Neutrophil (primary cell): ENCODE results near the gene ZNF593OS.

Experiments used
- H3K27ac ChIP-seq: fragments of 200-600 bp; sonication (generic); 2 replicates; pipeline ENCODE4 v1.5.1; 2016; ENCODE audit warnings: mild to moderate bottlenecking, moderate library complexity
- H3K27me3 ChIP-seq: fragments of 200-600 bp; sonication (generic); 2 replicates; pipeline ENCODE4 v1.6.0; 2016; ENCODE audit warnings: mild to moderate bottlenecking
- H3K36me3 ChIP-seq: fragments of 200-600 bp; sonication (generic); 2 replicates; pipeline ENCODE4 v1.5.1; 2017
- H3K4me1 ChIP-seq, 2 experiments: fragments of 200-600 bp in 1 of 2; sonication (generic) in 1 of 2; 1 replicate in 1 of 2; 2 replicates in 1 of 2; pipeline versions ENCODE4 v1.5.1 to v1.6.1; 2013 to 2016; ENCODE audit warnings: low read depth in 1 of 2, low read length in 1 of 2, mild to moderate bottlenecking in 1 of 2, moderate library complexity in 1 of 2; ENCODE audit not compliant: control insufficient read depth in 1 of 2, insufficient read depth in 1 of 2
- H3K4me3 ChIP-seq, 2 experiments: fragments of 200-600 bp in 1 of 2; sonication (generic) in 1 of 2; 1 replicate in 1 of 2; 2 replicates in 1 of 2; pipeline ENCODE4 v1.5.1; 2013 to 2016; ENCODE audit warnings: low read depth in 1 of 2, low read length in 1 of 2, mild to moderate bottlenecking in 1 of 2, moderate library complexity in 1 of 2
- H3K9me3 ChIP-seq: fragments of 200-600 bp; sonication (generic); 2 replicates; pipeline ENCODE4 v1.5.1; 2016
- CTCF ChIP-seq: fragments of 200-600 bp; sonication (generic); IDR thresholded peaks from 2 replicates; pipeline ENCODE4 v1.5.1; 2016; ENCODE audit warnings: antibody characterized with exemption

The ZNF593OS gene

GRCh38 chr1:26189751-26190275 lies 18.2 kb upstream of the ZNF593OS start:
- TF ChIP-seq CTCF: no peak
- Histone ChIP-seq H3K9me3 (no peaks in the 10 kb centered on the region), H3K4me3 (no peak overlapping the region), H3K27ac (no peak overlapping the region), H3K36me3 (no peaks in the 10 kb centered on the region), H3K27me3 (no peaks in the 10 kb centered on the region), H3K4me1 (no peaks in the 10 kb centered on the region)

GRCh38 chr1:26189331-26189730 lies 17.7 kb upstream of the ZNF593OS start:
- no peaks in the 10 kb centered on the region for H3K27me3 ChIP-seq
- H3K4me1 ChIP-seq: no peaks in the 10 kb centered on the region
- H3K36me3 ChIP-seq: no peaks in the 10 kb centered on the region
- no peaks in the 10 kb centered on the region for H3K9me3 ChIP-seq
- H3K27ac ChIP-seq: no peak overlapping the region
- no peak overlapping the region for H3K4me3 ChIP-seq
- TF ChIP-seq CTCF: no peak

DNA sequence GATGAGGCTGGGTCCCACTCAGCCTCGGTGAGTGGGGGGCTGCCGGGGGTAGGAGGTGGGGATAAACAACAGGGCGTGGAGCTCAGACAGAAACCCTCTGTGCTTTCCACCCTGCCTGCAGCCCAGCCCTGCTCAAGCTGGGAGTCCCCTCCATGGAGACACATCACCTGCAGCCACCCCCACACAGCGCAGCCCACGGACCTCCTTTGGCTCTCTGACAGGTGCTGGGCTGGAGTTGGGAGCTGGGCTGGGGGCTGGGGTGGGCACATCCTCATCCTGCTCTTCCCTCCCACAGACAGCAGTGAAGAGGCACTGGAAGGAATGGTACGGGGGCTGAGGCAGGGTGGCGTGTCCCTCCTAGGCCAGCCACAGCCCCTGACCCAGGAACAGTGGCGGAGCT lies 16.8 kb upstream of the ZNF593OS start:
- no peaks in the 10 kb centered on the region for H3K36me3 ChIP-seq
- no peak for TF ChIP-seq CTCF
- H3K4me1 ChIP-seq: no peaks in the 10 kb centered on the region
- H3K4me3 ChIP-seq: no peak overlapping the region
- H3K27me3 ChIP-seq: no peaks in the 10 kb centered on the region
- H3K27ac ChIP-seq: no peak overlapping the region
- H3K9me3 ChIP-seq: no peaks in the 10 kb centered on the region

GRCh38 chr1:26187882-26188281 lies 16.2 kb upstream of the ZNF593OS start:
- no peaks in the 10 kb centered on the region for H3K4me1 ChIP-seq
- H3K36me3 ChIP-seq: no peaks in the 10 kb centered on the region
- H3K27ac ChIP-seq: no peak overlapping the region
- no peaks in the 10 kb centered on the region for H3K9me3 ChIP-seq
- H3K4me3 ChIP-seq: no peak overlapping the region
- no peak for TF ChIP-seq CTCF
- no peaks in the 10 kb centered on the region for H3K27me3 ChIP-seq

- Histone ChIP-seq H3K4me1 (no peaks in the 10 kb centered on the region), H3K27ac (no peak overlapping the region), H3K9me3 (no peaks in the 10 kb centered on the region), H3K36me3 (no peaks in the 10 kb centered on the region), H3K4me3 (no peak overlapping the region), H3K27me3 (no peaks in the 10 kb centered on the region)
- no peak for TF ChIP-seq CTCF
Measured at GRCh38 chr1:26184883-26185282, 13.3 kb upstream of the ZNF593OS start.

DNA sequence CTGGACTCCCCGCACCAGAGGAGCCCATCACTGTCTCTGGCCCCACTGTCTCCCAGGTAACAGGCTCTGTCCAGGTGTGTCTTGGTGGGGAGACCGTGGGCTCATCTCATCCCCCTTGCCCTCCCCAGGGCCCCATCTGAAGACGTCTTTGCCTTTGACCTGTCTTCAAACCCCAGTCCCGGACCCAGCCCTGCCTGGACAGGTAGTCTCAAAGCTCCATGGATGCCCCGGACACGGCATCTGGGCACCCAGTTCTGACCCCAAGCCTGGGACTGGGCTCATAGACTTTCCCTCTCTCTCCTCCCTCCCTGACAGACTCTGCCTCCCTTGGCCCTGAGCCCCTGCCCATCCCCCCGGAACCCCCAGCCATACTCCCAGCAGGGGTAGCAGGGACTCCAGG lies 12.5 kb upstream of the ZNF593OS start:
- H3K27ac ChIP-seq: no peak overlapping the region
- H3K4me1 ChIP-seq: no peaks in the 10 kb centered on the region
- no peaks in the 10 kb centered on the region for H3K9me3 ChIP-seq
- H3K36me3 ChIP-seq: no peaks in the 10 kb centered on the region
- H3K4me3 ChIP-seq: no peak overlapping the region
- no peak for TF ChIP-seq CTCF
- no peaks in the 10 kb centered on the region for H3K27me3 ChIP-seq
